ENCODE measurements around the gene ZNF792. TPM values are rescaled to one million over a fixed set of nuclear protein-coding genes. Genes with fewer than 3 reads are reported as not detected.

Gene ZNF792
- 11.4 and 12.8 TPM in 2 replicates for total RNA-seq (2014; rRNA removed; shearing (Covaris generic); ENCODE audit: low replicate concordance)

- Histone ChIP-seq H2AFZ (ENCODE audit: low read length) (peak within 1 kb of the TSS; percentile 99), H3K27ac (ENCODE audit: low read length) (no peak within 1 kb of the TSS), H3K9ac (ENCODE audit: low read length) (peak within 1 kb of the TSS; percentile 84), H3K4me3 (ENCODE audit: low read length) (peak within 1 kb of the TSS; percentile 87), H3K9me2 (replicated peaks; ENCODE audit: insufficient read depth, low read length) (no peaks in the 10 kb centered on the region), H3K4me2 (ENCODE audit: low read depth, low read length, poor library complexity, severe bottlenecking) (peak within 1 kb of the TSS; percentile 87), H3K36me3 (ENCODE audit: insufficient read depth, low read length) (peaks cover 20% of the 10 kb centered on the region), H3K79me2 (ENCODE audit: low read length) (peaks cover 22% of the 10 kb centered on the region), H4K20me1 (ENCODE audit: insufficient read depth, low read depth, low read length) (no peaks in the 10 kb centered on the region), H3K4me1 (ENCODE audit: low read length) (peaks cover 20% of the 10 kb centered on the region), H3K27me3 (ENCODE audit: low read length) (0 out of 2 replicates have a peak, but pooled peaks cover 5% of the 10 kb centered on the region), H3K9me3 (ENCODE audit: low read length) (peaks cover 12% of the 10 kb centered on the region)
- DNase-seq: peak; percentile 79
Observed at GRCh38 chr19:34963573-34964406, at the start of gene ZNF792. ZNF792 (minus strand) TSS chr19:34964229; CDS start chr19:34963662, 567 bp downstream.

GRCh38 chr19:35013041-35013819 lies 49.2 kb upstream of the ZNF792 start:
- H3K27me3 ChIP-seq (ENCODE audit: low read length): no peaks in the 10 kb centered on the region
- H3K9me2 ChIP-seq (replicated peaks; ENCODE audit: insufficient read depth, low read length): no peaks in the 10 kb centered on the region
- H3K36me3 ChIP-seq (ENCODE audit: insufficient read depth, low read length): peaks cover 18% of the 10 kb centered on the region
- H3K4me2 ChIP-seq (ENCODE audit: low read depth, low read length, poor library complexity, severe bottlenecking): no peak overlapping the region
- H3K4me1 ChIP-seq (ENCODE audit: low read length): no peaks in the 10 kb centered on the region
- H3K79me2 ChIP-seq (ENCODE audit: low read length): no peaks in the 10 kb centered on the region
- peak; percentile 82 for DNase-seq
- peaks cover 5% of the 10 kb centered on the region; the same call in 1 of the 2 replicates for H4K20me1 ChIP-seq (ENCODE audit: insufficient read depth, low read depth, low read length)
- no peak overlapping the region for H3K4me3 ChIP-seq (ENCODE audit: low read length)
- H2AFZ ChIP-seq (ENCODE audit: low read length): no peak overlapping the region
- H3K27ac ChIP-seq (ENCODE audit: low read length): no peak overlapping the region
- H3K9ac ChIP-seq (ENCODE audit: low read length): no peak overlapping the region
- H3K9me3 ChIP-seq (ENCODE audit: low read length): no peaks in the 10 kb centered on the region

GRCh38 chr19:35011737-35012682 lies 48.0 kb upstream of the ZNF792 start:
- Histone ChIP-seq H4K20me1 (ENCODE audit: insufficient read depth, low read depth, low read length) (peaks cover 5% of the 10 kb centered on the region; the same call in 1 of the 2 replicates), H3K27ac (ENCODE audit: low read length) (no peak overlapping the region), H3K9me2 (replicated peaks; ENCODE audit: insufficient read depth, low read length) (no peaks in the 10 kb centered on the region), H3K4me1 (ENCODE audit: low read length) (no peaks in the 10 kb centered on the region), H3K4me3 (ENCODE audit: low read length) (no peak overlapping the region), H3K9me3 (ENCODE audit: low read length) (no peaks in the 10 kb centered on the region), H3K36me3 (ENCODE audit: insufficient read depth, low read length) (peaks cover 18% of the 10 kb centered on the region), H3K79me2 (ENCODE audit: low read length) (peaks cover under 1% of the 10 kb centered on the region), H3K4me2 (ENCODE audit: low read depth, low read length, poor library complexity, severe bottlenecking) (no peak overlapping the region), H3K27me3 (ENCODE audit: low read length) (no peaks in the 10 kb centered on the region), H3K9ac (ENCODE audit: low read length) (no peak overlapping the region), H2AFZ (ENCODE audit: low read length) (no peak overlapping the region)
- DNase-seq: no peak

- Histone ChIP-seq H3K4me1 (ENCODE audit: low read length) (no peaks in the 10 kb centered on the region), H3K9ac (ENCODE audit: low read length) (no peak overlapping the region), H3K27me3 (ENCODE audit: low read length) (no peaks in the 10 kb centered on the region), H3K4me3 (ENCODE audit: low read length) (no peak overlapping the region), H3K27ac (ENCODE audit: low read length) (no peak overlapping the region), H3K36me3 (ENCODE audit: insufficient read depth, low read length) (peaks cover 24% of the 10 kb centered on the region), H3K79me2 (ENCODE audit: low read length) (peaks cover 9% of the 10 kb centered on the region), H3K9me2 (replicated peaks; ENCODE audit: insufficient read depth, low read length) (no peaks in the 10 kb centered on the region), H3K4me2 (ENCODE audit: low read depth, low read length, poor library complexity, severe bottlenecking) (no peak overlapping the region), H3K9me3 (ENCODE audit: low read length) (no peaks in the 10 kb centered on the region), H4K20me1 (ENCODE audit: insufficient read depth, low read depth, low read length) (peaks cover 5% of the 10 kb centered on the region; the same call in 1 of the 2 replicates), H2AFZ (ENCODE audit: low read length) (no peak overlapping the region)
- no peak for DNase-seq
Observed at GRCh38 chr19:35011091-35011689, 47.2 kb upstream of the ZNF792 start.

GRCh38 chr19:35009424-35010415 lies 45.7 kb upstream of the ZNF792 start:
- Histone ChIP-seq H3K36me3 (ENCODE audit: insufficient read depth, low read length) (peaks cover 17% of the 10 kb centered on the region), H3K9me3 (ENCODE audit: low read length) (no peaks in the 10 kb centered on the region), H3K9me2 (replicated peaks; ENCODE audit: insufficient read depth, low read length) (no peaks in the 10 kb centered on the region), H3K4me3 (ENCODE audit: low read length) (no peak overlapping the region), H3K4me1 (ENCODE audit: low read length) (no peaks in the 10 kb centered on the region), H4K20me1 (ENCODE audit: insufficient read depth, low read depth, low read length) (peaks cover 15% of the 10 kb centered on the region), H3K79me2 (ENCODE audit: low read length) (peaks cover 20% of the 10 kb centered on the region), H3K27me3 (ENCODE audit: low read length) (no peaks in the 10 kb centered on the region), H2AFZ (ENCODE audit: low read length) (no peak overlapping the region), H3K4me2 (ENCODE audit: low read depth, low read length, poor library complexity, severe bottlenecking) (no peak overlapping the region), H3K9ac (ENCODE audit: low read length) (no peak overlapping the region), H3K27ac (ENCODE audit: low read length) (no peak overlapping the region)
- DNase-seq: no peak

GRCh38 chr19:35008891-35009341 lies 44.9 kb upstream of the ZNF792 start:
- H3K36me3 ChIP-seq (ENCODE audit: insufficient read depth, low read length): peaks cover 24% of the 10 kb centered on the region

More at GRCh38 chr19:35008891-35009341, 44.9 kb upstream of the ZNF792 start:
- Histone ChIP-seq H3K9me3 (ENCODE audit: low read length) (no peaks in the 10 kb centered on the region), H3K4me2 (ENCODE audit: low read depth, low read length, poor library complexity, severe bottlenecking) (no peak overlapping the region), H3K79me2 (ENCODE audit: low read length) (peaks cover 28% of the 10 kb centered on the region), H3K27ac (ENCODE audit: low read length) (no peak overlapping the region), H2AFZ (ENCODE audit: low read length) (no peak overlapping the region), H3K4me3 (ENCODE audit: low read length) (no peak overlapping the region), H3K4me1 (ENCODE audit: low read length) (no peaks in the 10 kb centered on the region), H3K27me3 (ENCODE audit: low read length) (no peaks in the 10 kb centered on the region), H3K9me2 (replicated peaks; ENCODE audit: insufficient read depth, low read length) (no peaks in the 10 kb centered on the region), H4K20me1 (ENCODE audit: insufficient read depth, low read depth, low read length) (peaks cover 23% of the 10 kb centered on the region), H3K9ac (ENCODE audit: low read length) (no peak overlapping the region)
- DNase-seq: no peak

Measured in Karpas-422 (cell line).